GM12873 (cell line): ENCODE data around the gene IDS.
A peak's percentile ranks its signal among the peaks of the same experiment; 100 is the strongest.

ENCODE experiments used
- CTCF ChIP-seq: IDR thresholded peaks from 2 replicates; pipeline ENCODE4 v1.5.1; 2012; ENCODE audit warnings: low read depth, mild to moderate bottlenecking, moderate library complexity, low read length, control low read depth; ENCODE audit not compliant: insufficient read depth; ENCODE audit errors: missing control alignments

The IDS gene

GRCh38 chrX:149515954-149516602 lies 11.0 kb upstream of the IDS start:
- TF ChIP-seq CTCF = no peak

GRCh38 chrX:149513825-149514428 lies 8.8 kb upstream of the IDS start:
- TF ChIP-seq CTCF = no peak

- TF ChIP-seq CTCF = peak; percentile 77
These were observed 7.2 kb upstream of the IDS start for GRCh38 chrX:149512225-149512885.

GRCh38 chrX:149511081-149511480 lies 6.0 kb upstream of the IDS start:
- TF ChIP-seq CTCF = no peak

- TF ChIP-seq CTCF = peak; percentile 34
These were observed 5.3 kb upstream of the IDS start for GRCh38 chrX:149510386-149510785.

- TF ChIP-seq CTCF = no peak
These were observed 3.4 kb upstream of the IDS start for GRCh38 chrX:149508467-149508866.

GRCh38 chrX:149506349-149506748 lies 1.2 kb upstream of the IDS start:
- no peak for TF ChIP-seq CTCF
